M059J (cell line): ENCODE results near the gene SORCS2. TPM values are rescaled to one million over a fixed set of nuclear protein-coding genes. Genes with fewer than 3 reads are reported as not detected.

Experiments used
- DNase-seq: peaks from one replicate; pipeline ENCODE4 v3.0.0-alpha.2; 2012; ENCODE audit warnings: low read depth
- total RNA-seq: library from RNA; depleted of rRNA; stranded (reverse); fragments of >200 nt; shearing (Covaris generic); gene quantifications from 2 replicates; pipeline ENCODE4 v1.2.3, GENCODE V29; 2014

SORCS2 gene
- total RNA-seq, 1 experiment from 2014 or later = 0.02 TPM

GRCh38 chr4:7287918-7288280, 95.6 kb downstream of the SORCS2 start:
- DNase-seq = no peak

GRCh38 chr4:7288751-7289523, 96.6 kb downstream of the SORCS2 start:
- DNase-seq = no peak

GRCh38 chr4:7289589-7289988, 97.3 kb downstream of the SORCS2 start:
- no peak for DNase-seq

- peak; percentile 60 for DNase-seq
Measured at GRCh38 chr4:7291372-7292114, 99.2 kb downstream of the SORCS2 start.

- no peak for DNase-seq
Measured at GRCh38 chr4:7293703-7294102, 101.4 kb downstream of the SORCS2 start.

GRCh38 chr4:7294176-7294756, 101.9 kb downstream of the SORCS2 start:
- DNase-seq = no peak

GRCh38 chr4:7295197-7295910, 103.0 kb downstream of the SORCS2 start:
- DNase-seq = peak; percentile 6

- DNase-seq = peak; percentile 14
Measured at GRCh38 chr4:7295911-7296660, 103.7 kb downstream of the SORCS2 start.

GRCh38 chr4:7296661-7297335, 104.5 kb downstream of the SORCS2 start:
- DNase-seq = no peak

- DNase-seq = no peak
Measured at GRCh38 chr4:7297374-7297773, 105.0 kb downstream of the SORCS2 start.

GRCh38 chr4:7297881-7298280, 105.5 kb downstream of the SORCS2 start:
- no peak for DNase-seq

- no peak for DNase-seq
Measured at GRCh38 chr4:7298619-7299009, 106.3 kb downstream of the SORCS2 start.

GRCh38 chr4:7299010-7299907, 106.9 kb downstream of the SORCS2 start:
- no peak for DNase-seq

GRCh38 chr4:7299908-7300710, 107.8 kb downstream of the SORCS2 start:
- DNase-seq = no peak

GRCh38 chr4:7300711-7301095, 108.4 kb downstream of the SORCS2 start:
- DNase-seq = no peak

- no peak for DNase-seq
Measured at GRCh38 chr4:7301126-7301785, 108.9 kb downstream of the SORCS2 start.

GRCh38 chr4:7301846-7302630, 109.7 kb downstream of the SORCS2 start:
- DNase-seq = no peak
